ENCODE data around the gene TSPAN1. TPM values are rescaled to one million over a fixed set of nuclear protein-coding genes. Genes with fewer than 3 reads are reported as not detected.
A peak's percentile ranks its signal among the peaks of the same experiment; 100 is the strongest.

Gene TSPAN1
- total RNA-seq, 1 experiment from 2014 or later, result 41.7 TPM

DNA sequence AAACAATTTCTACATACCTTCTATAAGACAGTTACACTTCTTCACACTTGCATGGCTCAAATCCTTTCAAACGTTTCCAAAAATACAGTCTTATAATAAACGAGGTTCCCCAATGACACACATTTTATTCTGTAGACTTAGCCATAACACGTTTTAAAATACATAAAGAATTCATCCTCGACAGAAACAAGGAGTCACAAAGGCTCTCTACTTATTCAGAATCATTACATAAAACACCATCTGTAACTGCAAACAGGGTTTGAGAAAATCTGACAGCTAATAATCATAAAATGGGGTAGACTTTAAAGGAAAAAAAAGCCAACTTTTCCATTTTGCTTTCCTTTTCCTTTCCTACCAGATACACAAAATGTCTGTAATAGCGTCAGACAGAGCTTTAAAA, 44.3 kb upstream of the TSPAN1 start:
- TF ChIP-seq CTCF (IDR thresholded peaks at IDR 0.05; ENCODE audit: unreplicated experiment), result no peak
- Mint-ChIP-seq H3K27me3 (ENCODE audit: insufficient read depth, unreplicated experiment) (no peaks in the 10 kb centered on the region), H3K9me3 (ENCODE audit: unreplicated experiment) (no peaks in the 10 kb centered on the region), H3K36me3 (ENCODE audit: insufficient read depth, unreplicated experiment) (peaks cover 17% of the 10 kb centered on the region), H3K27ac (ENCODE audit: low read depth, unreplicated experiment) (peak overlapping the region; percentile 100), H3K4me1 (ENCODE audit: insufficient read depth, unreplicated experiment) (peaks cover 42% of the 10 kb centered on the region), H3K4me3 (ENCODE audit: unreplicated experiment) (peak overlapping the region; percentile 75)
- BruUV-seq (replicated peaks), result no TSS peak
- no peak for DNase-seq (ENCODE audit: unreplicated experiment)
- ChIA-PET CTCF (interaction anchor here (0.6 to 1.3 kb wide), 6 partner anchors 53 to 874 kb away, joined by 3 to 5 read pairs (median 3); no protein-coding TSS in a partner anchor), POLR2A (interaction anchor here (0.5 to 5.9 kb wide), 23 partner anchors 9 to 442 kb away, joined by 3 to 68 read pairs (median 6); partner anchors contain the start of genes LRRC41, NSUN4, P3R3URF and RAD54L)
- intact Hi-C loops (cut with micrococcal nuclease), result loop anchor here (5.0 kb wide), 1 partner anchor 92 kb away; no protein-coding TSS in a partner anchor

- Mint-ChIP-seq H3K27ac (ENCODE audit: low read depth, unreplicated experiment) (peak overlapping the region; percentile 100), H3K9me3 (ENCODE audit: unreplicated experiment) (no peaks in the 10 kb centered on the region), H3K4me1 (ENCODE audit: insufficient read depth, unreplicated experiment) (peaks cover 43% of the 10 kb centered on the region), H3K4me3 (ENCODE audit: unreplicated experiment) (peak overlapping the region; percentile 75), H3K36me3 (ENCODE audit: insufficient read depth, unreplicated experiment) (peaks cover 20% of the 10 kb centered on the region), H3K27me3 (ENCODE audit: insufficient read depth, unreplicated experiment) (no peaks in the 10 kb centered on the region)
- TF ChIP-seq CTCF (IDR thresholded peaks at IDR 0.05; ENCODE audit: unreplicated experiment), result no peak
- BruUV-seq (replicated peaks), result no TSS peak
- ChIA-PET POLR2A (interaction anchor here (0.6 to 5.9 kb wide), 31 partner anchors 8 to 540 kb away, joined by 3 to 68 read pairs (median 8); partner anchors contain the start of genes GPBP1L1, NSUN4, RAD54L and TSPAN1), CTCF (interaction anchor here (0.6 to 2.0 kb wide), 8 partner anchors 46 to 874 kb away, joined by 3 to 11 read pairs (median 4); no protein-coding TSS in a partner anchor)
- intact Hi-C loops (cut with micrococcal nuclease), result loop anchor here (5.0 kb wide), 1 partner anchor 91 kb away; no protein-coding TSS in a partner anchor
- DNase-seq (ENCODE audit: unreplicated experiment), result peak; percentile 23
Observed at GRCh38 chr1:46131093-46131492, 43.8 kb upstream of the TSPAN1 start.

GRCh38 chr1:46131712-46132528, 43.0 kb upstream of the TSPAN1 start:
- H3K27me3 Mint-ChIP-seq (ENCODE audit: insufficient read depth, unreplicated experiment), result no peaks in the 10 kb centered on the region
- ChIA-PET POLR2A (interaction anchor here (0.5 to 5.9 kb wide), 39 partner anchors 9 to 611 kb away, joined by 3 to 68 read pairs (median 5); partner anchors contain the start of genes GPBP1L1, LURAP1, NSUN4 and RAD54L), CTCF (interaction anchor here (0.6 to 2.0 kb wide), 7 partner anchors 44 to 165 kb away, joined by 4 to 11 read pairs (median 5); no protein-coding TSS in a partner anchor)
- intact Hi-C loops (cut with micrococcal nuclease), result loop anchor here (1.0 to 5.0 kb wide), 3 partner anchors 47 to 95 kb away; no protein-coding TSS in a partner anchor
- peak; percentile 48 for DNase-seq (ENCODE audit: unreplicated experiment)
- peak overlapping the region; percentile 75 for H3K4me3 Mint-ChIP-seq (ENCODE audit: unreplicated experiment)
- H3K27ac Mint-ChIP-seq (ENCODE audit: low read depth, unreplicated experiment), result peak overlapping the region; percentile 100
- H3K4me1 Mint-ChIP-seq (ENCODE audit: insufficient read depth, unreplicated experiment), result peaks cover 43% of the 10 kb centered on the region
- TSS peak; percentile 66 for BruUV-seq (replicated peaks)
- H3K36me3 Mint-ChIP-seq (ENCODE audit: insufficient read depth, unreplicated experiment), result peaks cover 20% of the 10 kb centered on the region
- no peak for TF ChIP-seq CTCF (IDR thresholded peaks at IDR 0.05; ENCODE audit: unreplicated experiment)
- H3K9me3 Mint-ChIP-seq (ENCODE audit: unreplicated experiment), result no peaks in the 10 kb centered on the region
